B cell (primary cell): ENCODE measurements around the gene PPP5C. TPM values are rescaled to one million over a fixed set of nuclear protein-coding genes. Genes with fewer than 3 reads are reported as not detected.

Source experiments
- ATAC-seq: fragments of 200-7000 bp; cut with Tn5 transposase; one replicate; pipeline ENCODE4 v1.10.0; 2021; ENCODE audit warnings: low read depth, mild to moderate bottlenecking, moderate number of reproducible peaks, moderate library complexity
- CTCF ChIA-PET: fragments of 350-600 bp; sonication (Branson Sonifier 250); formaldehyde crosslinking; loops from one replicate; lab custom pipeline; 2021; ENCODE audit warnings: antibody characterized with exemption, inconsistent platforms; lab: Charles Lee
- POLR2A ChIA-PET: fragments of 350-600 bp; sonication (Branson Sonifier 250); formaldehyde crosslinking; loops from one replicate; lab custom pipeline; 2021; ENCODE audit warnings: antibody characterized with exemption; lab: Charles Lee
- DNase-seq: peaks from one replicate; pipeline ENCODE4 v3.0.0; 2013
- H2AFZ ChIP-seq: 2 replicates; pipeline ENCODE4 v1.6.1; 2012; ENCODE audit warnings: mild to moderate bottlenecking, low read depth, low read length; ENCODE audit not compliant: insufficient read depth, poor library complexity, severe bottlenecking
- H3K27ac ChIP-seq, 2 donors: 1 replicate in 1 of 2; 2 replicates in 1 of 2; pipeline ENCODE4 v1.5.1; 2012 to 2013; ENCODE audit warnings: low read length in 2 of 2, mild to moderate bottlenecking in 2 of 2, moderate library complexity in 1 of 2
- H3K27me3 ChIP-seq, 4 experiments: fragments of 200-600 bp in 1 of 4; sonication (generic) in 1 of 4; replicated peaks in 1 of 4; 1 replicate in 2 of 4; 2 replicates in 2 of 4; pipeline versions ENCODE4 v1.6.1 to v1.7.0; 2013 to 2016; ENCODE audit warnings: low read length in 3 of 4, mild to moderate bottlenecking in 2 of 4, mixed read lengths in 1 of 4, moderate library complexity in 1 of 4; ENCODE audit not compliant: insufficient read depth in 4 of 4, control insufficient read depth in 3 of 4; ENCODE audit errors: control extremely low read depth in 1 of 4
- H3K36me3 ChIP-seq, 2 experiments: replicated peaks in 1 of 2; 1 replicate in 1 of 2; 2 replicates in 1 of 2; pipeline versions ENCODE4 v1.6.1 to v1.7.1; 2013; ENCODE audit warnings: low read length in 1 of 2; ENCODE audit not compliant: insufficient read depth in 2 of 2, control insufficient read depth in 1 of 2; ENCODE audit errors: control extremely low read depth in 1 of 2, extremely low read depth in 1 of 2
- H3K4me1 ChIP-seq, 2 donors: fragments of 200-600 bp in 1 of 2; sonication (generic) in 1 of 2; 1 replicate in 1 of 2; 2 replicates in 1 of 2; pipeline versions ENCODE4 v1.5.1 to v1.6.1; 2013 to 2017; ENCODE audit warnings: low read length in 2 of 2; ENCODE audit not compliant: control insufficient read depth in 2 of 2, insufficient read depth in 2 of 2
- H3K4me2 ChIP-seq: replicated peaks from 2 replicates; pipeline ENCODE3; 2012; ENCODE audit warnings: mild to moderate bottlenecking, low read depth, low read length; ENCODE audit not compliant: poor library complexity, severe bottlenecking
- H3K4me3 ChIP-seq, 5 experiments: fragments of 200-600 bp in 1 of 5; sonication (generic) in 1 of 5; 1 replicate in 3 of 5; 2 replicates in 2 of 5; pipeline versions ENCODE4 v1.5.1 to v1.7.0; 2011 to 2016; ENCODE audit warnings: low read length in 4 of 5, mild to moderate bottlenecking in 4 of 5, low read depth in 2 of 5, control low read depth in 1 of 5, moderate library complexity in 1 of 5; ENCODE audit not compliant: insufficient read depth in 1 of 5; ENCODE audit errors: control extremely low read depth in 1 of 5, extremely low read depth in 1 of 5
- H3K79me2 ChIP-seq: fragments of 200-600 bp; sonication (generic); one replicate; pipeline ENCODE4 v1.6.0; 2016; ENCODE audit warnings: low read length; ENCODE audit not compliant: control insufficient read depth, insufficient read depth
- H3K9ac ChIP-seq: fragments of 200-600 bp; sonication (generic); 2 replicates; pipeline ENCODE4 v1.6.1; 2017; ENCODE audit warnings: mild to moderate bottlenecking, low read length, moderate library complexity
- H3K9me3 ChIP-seq, 3 donors: one replicate each; pipeline versions ENCODE4 v1.6.1 to v1.7.1; 2013; ENCODE audit warnings: low read length in 2 of 3; ENCODE audit not compliant: control insufficient read depth in 2 of 3, insufficient read depth in 1 of 3; ENCODE audit errors: control extremely low read depth in 1 of 3
- H4K20me1 ChIP-seq: 2 replicates; pipeline ENCODE4 v1.6.0; 2012; ENCODE audit warnings: mild to moderate bottlenecking, low read length; ENCODE audit not compliant: insufficient read depth, control insufficient read depth, poor library complexity, severe bottlenecking
- H3K27ac Mint-ChIP-seq: one replicate; pipeline ENCODE4 v1.8.0; 2021; ENCODE audit warnings: mixed read lengths
- H3K27me3 Mint-ChIP-seq: one replicate; pipeline ENCODE4 v1.8.0; 2021; ENCODE audit warnings: mixed read lengths
- H3K4me1 Mint-ChIP-seq: one replicate; pipeline ENCODE4 v1.8.0; 2021; ENCODE audit warnings: mixed read lengths
- H3K4me3 Mint-ChIP-seq: one replicate; pipeline ENCODE4 v1.8.0; 2021; ENCODE audit warnings: mixed read lengths
- H3K9me3 Mint-ChIP-seq: one replicate; pipeline ENCODE4 v1.8.0; 2022; ENCODE audit warnings: mixed read lengths; ENCODE audit not compliant: insufficient read depth
- EZH2 ChIP-seq: IDR thresholded peaks from 2 replicates; pipeline ENCODE4 v1.6.1; 2012; ENCODE audit warnings: borderline replicate concordance, low read depth, mild to moderate bottlenecking, moderate library complexity, low read length; ENCODE audit not compliant: insufficient read depth, poor library complexity, severe bottlenecking
- WGBS: methylation state at CpG from one replicate; pipeline ENCODE4 v1.1.5; 2013; ENCODE audit warnings: missing lambda C conversion rate; ENCODE audit not compliant: insufficient coverage; 5-methylcytosine and 5-hydroxymethylcytosine counted together
- intact Hi-C: fragments of 100-400 bp; cut with micrococcal nuclease; formaldehyde crosslinking; loops from one replicate; pipeline ENCODE4 v1.10.0; 2022
- polyA plus RNA-seq: library from polyadenylated mRNA; depleted of rRNA; stranded (reverse); fragments of >200 nt; gene quantifications from 2 replicates; pipeline ENCODE4 v1.2.3, GENCODE V29; 2012
- total RNA-seq, 2 donors: library from RNA; stranded (reverse); fragments of 120-200 nt in 1 of 2; gene quantifications; 1 replicate in 1 of 2; 2 replicates in 1 of 2; pipeline versions ENCODE4 v1.2.3 to v1.2.4, GENCODE V29; 2013 to 2022
- TF ChIP-seq, protein P1 (sequence below): fragments of 200-600 bp; IDR thresholded peaks from one replicate; pipeline ENCODE4 v1.8.0; 2022; ENCODE audit warnings: antibody characterized with exemption, mild to moderate bottlenecking

The PPP5C gene
- total and polyA plus RNA-seq, 2 donors (not counting 1 experiment from before 2014, with no cell fraction given) = 51.2 to 70.5 TPM

DNA sequence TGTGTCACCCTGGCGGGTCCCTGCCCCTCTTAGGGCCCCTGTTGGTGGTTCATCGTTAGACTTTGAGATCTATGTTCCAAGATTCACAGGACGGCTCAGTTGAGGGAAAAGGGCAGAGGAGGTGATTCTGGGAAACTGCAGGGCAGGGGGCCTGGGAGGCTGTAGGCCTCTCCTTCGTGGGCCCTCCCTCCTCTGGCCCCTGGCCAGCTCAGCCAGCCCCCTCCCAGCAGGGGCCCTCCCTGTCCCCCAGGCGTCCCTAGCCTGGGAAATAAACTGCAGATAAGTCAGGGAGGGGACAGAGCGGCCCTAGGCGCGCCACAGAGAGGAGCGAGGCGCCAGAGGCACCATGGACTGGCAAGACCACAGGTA is 43.6 kb upstream of the PPP5C start:
- Histone ChIP-seq H3K9ac (no peak overlapping the region), H2AFZ (no peak overlapping the region), H4K20me1 (no peaks in the 10 kb centered on the region), H3K27ac (no peak overlapping the region), H3K4me1 (no peaks in the 10 kb centered on the region), H3K27me3 (peaks cover 0 to 9% (median 0%) of the 10 kb centered on the region in 4 experiments), H3K9me3 (peaks cover 0 to 28% (median 1%) of the 10 kb centered on the region in 3 donors), H3K4me2 (no peak overlapping the region), H3K4me3 (no peak overlapping the region), H3K36me3 (no peaks in the 10 kb centered on the region), H3K79me2 (no peaks in the 10 kb centered on the region)
- H3K4me1 Mint-ChIP-seq = no peaks in the 10 kb centered on the region
- no peak overlapping the region for H3K27ac Mint-ChIP-seq
- DNase-seq (no peak), ATAC-seq (no peak)
- 93% methylated on average over 9 of the region's 10 CpGs for WGBS
- ChIA-PET CTCF (no interaction called here), POLR2A (no interaction called here)
- H3K27me3 Mint-ChIP-seq = peaks cover 8% of the 10 kb centered on the region
- peaks cover 8% of the 10 kb centered on the region for H3K9me3 Mint-ChIP-seq
- no peak overlapping the region for H3K4me3 Mint-ChIP-seq
- intact Hi-C loops = no loop called here
- TF ChIP-seq, protein P1, sequence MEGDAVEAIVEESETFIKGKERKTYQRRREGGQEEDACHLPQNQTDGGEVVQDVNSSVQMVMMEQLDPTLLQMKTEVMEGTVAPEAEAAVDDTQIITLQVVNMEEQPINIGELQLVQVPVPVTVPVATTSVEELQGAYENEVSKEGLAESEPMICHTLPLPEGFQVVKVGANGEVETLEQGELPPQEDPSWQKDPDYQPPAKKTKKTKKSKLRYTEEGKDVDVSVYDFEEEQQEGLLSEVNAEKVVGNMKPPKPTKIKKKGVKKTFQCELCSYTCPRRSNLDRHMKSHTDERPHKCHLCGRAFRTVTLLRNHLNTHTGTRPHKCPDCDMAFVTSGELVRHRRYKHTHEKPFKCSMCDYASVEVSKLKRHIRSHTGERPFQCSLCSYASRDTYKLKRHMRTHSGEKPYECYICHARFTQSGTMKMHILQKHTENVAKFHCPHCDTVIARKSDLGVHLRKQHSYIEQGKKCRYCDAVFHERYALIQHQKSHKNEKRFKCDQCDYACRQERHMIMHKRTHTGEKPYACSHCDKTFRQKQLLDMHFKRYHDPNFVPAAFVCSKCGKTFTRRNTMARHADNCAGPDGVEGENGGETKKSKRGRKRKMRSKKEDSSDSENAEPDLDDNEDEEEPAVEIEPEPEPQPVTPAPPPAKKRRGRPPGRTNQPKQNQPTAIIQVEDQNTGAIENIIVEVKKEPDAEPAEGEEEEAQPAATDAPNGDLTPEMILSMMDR = no peak
- no peak for TF ChIP-seq EZH2

DNA sequence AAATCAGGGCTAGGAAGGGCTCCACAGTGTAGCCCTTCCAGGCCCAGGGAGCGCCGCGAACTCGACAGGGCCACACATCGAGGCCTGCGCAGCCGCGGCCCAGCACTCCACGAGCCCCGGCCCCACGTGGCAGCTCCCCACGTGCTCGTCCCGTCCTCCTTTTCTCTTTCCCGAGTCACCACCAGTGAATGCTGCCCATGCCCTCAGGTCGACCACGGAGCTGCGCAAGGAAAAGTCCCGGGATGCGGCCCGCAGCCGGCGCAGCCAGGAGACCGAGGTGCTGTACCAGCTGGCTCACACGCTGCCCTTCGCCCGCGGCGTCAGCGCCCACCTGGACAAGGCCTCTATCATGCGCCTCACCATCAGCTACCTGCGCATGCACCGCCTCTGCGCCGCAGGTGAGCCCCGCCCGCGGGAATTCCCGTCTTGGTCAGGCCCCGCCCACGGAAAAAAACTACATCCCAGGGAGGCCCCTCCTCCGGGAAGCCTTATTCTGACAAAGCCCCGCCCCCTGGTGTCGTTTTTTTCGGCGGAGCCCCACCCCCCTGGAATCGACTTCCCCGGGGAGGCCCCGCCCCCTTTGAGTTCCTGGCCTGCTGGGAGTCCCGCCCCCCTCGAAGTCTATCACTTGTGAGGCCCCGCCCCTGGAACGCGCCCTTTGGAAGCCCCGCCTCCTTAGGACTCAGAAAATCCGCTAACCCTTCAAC is 43.0 kb upstream of the PPP5C start:
- DNase-seq (no peak), ATAC-seq (no peak)
- Histone ChIP-seq H3K4me2 (no peak overlapping the region), H4K20me1 (no peaks in the 10 kb centered on the region), H3K27ac (no peak overlapping the region), H3K4me1 (no peaks in the 10 kb centered on the region), H3K27me3 (peaks cover 0 to 4% (median 0%) of the 10 kb centered on the region in 4 experiments), H3K36me3 (no peaks in the 10 kb centered on the region), H2AFZ (no peak overlapping the region), H3K9me3 (peaks cover 0 to 28% (median 1%) of the 10 kb centered on the region in 3 donors), H3K4me3 (no peak overlapping the region), H3K79me2 (no peaks in the 10 kb centered on the region), H3K9ac (no peak overlapping the region)
- no peak for TF ChIP-seq EZH2
- TF ChIP-seq, protein P1 = no peak
- POLR2A ChIA-PET = no interaction called here
- H3K27ac Mint-ChIP-seq = no peak overlapping the region
- intact Hi-C loops = no loop called here
- H3K4me3 Mint-ChIP-seq = no peak overlapping the region
- CTCF ChIA-PET = no interaction called here
- 92% methylated on average over 56 of the region's 56 CpGs for WGBS
- peaks cover 8% of the 10 kb centered on the region for H3K27me3 Mint-ChIP-seq
- no peaks in the 10 kb centered on the region for H3K4me1 Mint-ChIP-seq
- H3K9me3 Mint-ChIP-seq = peaks cover 8% of the 10 kb centered on the region
